HUES64 (cell line): ENCODE measurements around the gene LRRC37A3.
A peak's percentile ranks its signal among the peaks of the same experiment; 100 is the strongest.
"Not testable (repeated sequence)": the region's sequence is repeated elsewhere in the genome, so short reads cannot be mapped to it uniquely, and the experiment has no call there.

Source experiments
- H3K27ac ChIP-seq: 2 replicates; pipeline ENCODE4 v1.7.0; 2013; ENCODE audit warnings: low read depth, low read length, inconsistent platforms
- H3K27me3 ChIP-seq: 2 replicates; pipeline ENCODE4 v1.6.1; 2013; ENCODE audit warnings: mild to moderate bottlenecking, low read length; ENCODE audit not compliant: insufficient read depth
- H3K36me3 ChIP-seq: 2 replicates; pipeline ENCODE4 v1.6.1; 2013; ENCODE audit warnings: mild to moderate bottlenecking, low read length; ENCODE audit not compliant: insufficient read depth
- H3K4me1 ChIP-seq: 2 replicates; pipeline ENCODE4 v1.6.1; 2013; ENCODE audit warnings: mild to moderate bottlenecking, low read length, moderate library complexity; ENCODE audit not compliant: insufficient read depth
- H3K4me3 ChIP-seq: 2 replicates; pipeline ENCODE4 v1.5.1; 2013; ENCODE audit warnings: mild to moderate bottlenecking, low read length, moderate library complexity
- H3K9ac ChIP-seq: 2 replicates; pipeline ENCODE4 v1.6.1; 2013; ENCODE audit warnings: mild to moderate bottlenecking, low read depth, low read length
- H3K9me3 ChIP-seq: 2 replicates; pipeline ENCODE4 v1.6.1; 2013; ENCODE audit warnings: low read depth, low read length; ENCODE audit not compliant: insufficient read depth
- WGBS: fragments of 150-250, 120-280 bp; methylation state at CpG from one replicate; pipeline ENCODE4 v1.1.7; 2013; ENCODE audit warnings: missing lambda C conversion rate; 5-methylcytosine and 5-hydroxymethylcytosine counted together

Gene LRRC37A3

GRCh38 chr17:64847504-64848466 is 71.5 kb downstream of the LRRC37A3 start:
- not testable (repeated sequence) for H3K4me1 ChIP-seq, H3K36me3 ChIP-seq, H3K27ac ChIP-seq, H3K27me3 ChIP-seq, H3K9me3 ChIP-seq, H3K9ac ChIP-seq, H3K4me3 ChIP-seq
- 59% methylated on average over 43 of the region's 49 CpGs for WGBS

GRCh38 chr17:64846892-64847291 is 72.4 kb downstream of the LRRC37A3 start:
- H3K36me3 ChIP-seq, H3K27ac ChIP-seq, H3K4me3 ChIP-seq, H3K4me1 ChIP-seq, H3K27me3 ChIP-seq, H3K9me3 ChIP-seq, H3K9ac ChIP-seq: not testable (repeated sequence)
- WGBS: 91% methylated on average over 3 of the region's 4 CpGs

- WGBS: 94% methylated on average over 7 of the region's 8 CpGs
- H3K4me3 ChIP-seq, H3K27me3 ChIP-seq, H3K36me3 ChIP-seq, H3K27ac ChIP-seq, H3K9ac ChIP-seq, H3K9me3 ChIP-seq, H3K4me1 ChIP-seq: not testable (repeated sequence)
Observed at GRCh38 chr17:64843918-64844317, 75.4 kb downstream of the LRRC37A3 start.

GRCh38 chr17:64842900-64843299 is 76.4 kb downstream of the LRRC37A3 start:
- not testable (repeated sequence) for H3K9me3 ChIP-seq, H3K27ac ChIP-seq, H3K27me3 ChIP-seq, H3K4me1 ChIP-seq, H3K4me3 ChIP-seq, H3K9ac ChIP-seq, H3K36me3 ChIP-seq
- WGBS: 94% methylated on average over 3 of the region's 3 CpGs

- H3K27ac ChIP-seq, H3K9me3 ChIP-seq, H3K4me1 ChIP-seq, H3K36me3 ChIP-seq, H3K4me3 ChIP-seq, H3K27me3 ChIP-seq, H3K9ac ChIP-seq: not testable (repeated sequence)
- WGBS: 84% methylated on average over 2 of the region's 2 CpGs
Observed at GRCh38 chr17:64840960-64841359, 78.3 kb downstream of the LRRC37A3 start.

- H3K9ac ChIP-seq, H3K9me3 ChIP-seq, H3K4me1 ChIP-seq, H3K27me3 ChIP-seq, H3K4me3 ChIP-seq, H3K36me3 ChIP-seq, H3K27ac ChIP-seq: not testable (repeated sequence)
- 94% methylated on average over 4 of the region's 5 CpGs for WGBS
Observed at GRCh38 chr17:64838513-64838912, 80.8 kb downstream of the LRRC37A3 start.

GRCh38 chr17:64837018-64837761 is 82.1 kb downstream of the LRRC37A3 start:
- not testable (repeated sequence) for H3K4me1 ChIP-seq, H3K27me3 ChIP-seq, H3K27ac ChIP-seq, H3K36me3 ChIP-seq, H3K9me3 ChIP-seq
- Histone ChIP-seq H3K9ac (peak overlapping the region; percentile 47; the same call in 1 of the 2 replicates), H3K4me3 (peak overlapping the region; percentile 66)
- 2% methylated on average over 47 of the region's 56 CpGs for WGBS

- 1% methylated on average over 26 of the region's 32 CpGs for WGBS
- Histone ChIP-seq H3K9ac (peak overlapping the region; percentile 47; the same call in 1 of the 2 replicates), H3K4me3 (peak overlapping the region; percentile 66)
- H3K9me3 ChIP-seq, H3K4me1 ChIP-seq, H3K27me3 ChIP-seq, H3K36me3 ChIP-seq, H3K27ac ChIP-seq: not testable (repeated sequence)
Observed at GRCh38 chr17:64836623-64837017, 82.7 kb downstream of the LRRC37A3 start.

GRCh38 chr17:64834060-64834459 is 85.2 kb downstream of the LRRC37A3 start:
- not testable (repeated sequence) for H3K9me3 ChIP-seq, H3K9ac ChIP-seq, H3K27ac ChIP-seq, H3K27me3 ChIP-seq, H3K4me1 ChIP-seq, H3K36me3 ChIP-seq, H3K4me3 ChIP-seq
- WGBS: 96% methylated on average over 2 of the region's 3 CpGs

- H3K27ac ChIP-seq, H3K9ac ChIP-seq, H3K36me3 ChIP-seq, H3K4me3 ChIP-seq, H3K9me3 ChIP-seq, H3K27me3 ChIP-seq, H3K4me1 ChIP-seq: not testable (repeated sequence)
- 80% methylated on average over 1 of the region's 1 CpG for WGBS
Observed at GRCh38 chr17:64830631-64831040, 88.6 kb downstream of the LRRC37A3 start.

- H3K27me3 ChIP-seq, H3K4me3 ChIP-seq, H3K27ac ChIP-seq, H3K36me3 ChIP-seq, H3K9me3 ChIP-seq, H3K4me1 ChIP-seq, H3K9ac ChIP-seq: not testable (repeated sequence)
- 90% methylated on average over 10 of the region's 12 CpGs for WGBS
Observed at GRCh38 chr17:64829824-64830630, 89.3 kb downstream of the LRRC37A3 start.
